ENCODE data around the gene IFIT1. TPM values are rescaled to one million over a fixed set of nuclear protein-coding genes. Genes with fewer than 3 reads are reported as not detected.
"Not testable (repeated sequence)": the region's sequence is repeated elsewhere in the genome, so short reads cannot be mapped to it uniquely, and the experiment has no call there.

IFIT1 gene
- total RNA-seq, 1 donor from 2014 or later, result 9.6 TPM

DNA sequence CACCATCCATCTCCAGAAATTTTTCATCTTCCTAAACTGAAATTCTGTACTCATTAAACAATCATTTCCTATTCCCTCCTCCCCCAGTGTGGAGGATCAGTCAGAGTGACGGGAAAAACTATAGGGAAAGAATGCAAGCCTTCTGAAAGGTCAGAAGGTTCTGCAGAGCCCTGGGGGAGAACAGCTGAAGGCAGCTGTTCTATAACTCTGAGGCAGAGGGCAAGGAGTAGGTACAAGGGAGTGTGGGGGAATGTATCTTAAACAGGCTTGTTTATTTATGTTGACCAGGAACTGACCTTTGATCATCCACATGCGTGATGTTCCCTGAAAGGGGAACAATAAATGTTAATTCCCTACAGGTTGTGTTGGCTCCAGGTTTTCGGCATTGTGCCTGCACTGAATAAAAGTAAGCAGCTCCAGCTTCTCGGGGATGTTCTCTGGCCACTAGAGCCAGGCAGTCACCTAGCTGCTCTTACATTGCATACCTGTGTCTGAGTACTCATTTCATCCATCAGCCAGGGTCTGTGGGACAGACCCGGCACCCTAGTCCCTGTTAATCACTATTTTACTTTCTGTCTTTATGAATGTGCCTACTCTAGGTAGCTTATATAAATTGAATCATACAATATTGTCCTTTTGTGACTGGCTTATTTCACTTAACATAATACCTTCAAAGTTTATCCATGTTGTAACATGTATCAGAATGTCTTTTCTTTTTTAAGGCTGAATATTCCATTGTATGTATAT is 5.8 kb downstream of the IFIT1 start:
- no peak for DNase-seq (ENCODE audit: low spot score)
- no peak for ATAC-seq

GRCh38 chr10:89399956-89400355 is 7.5 kb downstream of the IFIT1 start:
- ATAC-seq, result no peak

GRCh38 chr10:89403043-89403442 is 10.6 kb downstream of the IFIT1 start:
- DNase-seq (ENCODE audit: low spot score), result no peak
- ATAC-seq, result no peak

More at GRCh38 chr10:89399956-89400355, 7.5 kb downstream of the IFIT1 start:
- DNase-seq (ENCODE audit: low spot score), result no peak

- ATAC-seq (peak; percentile 98), DNase-seq (ENCODE audit: low spot score) (peak; percentile 62)
Measured at GRCh38 chr10:89404104-89405047, 12.0 kb downstream of the IFIT1 start.

DNA sequence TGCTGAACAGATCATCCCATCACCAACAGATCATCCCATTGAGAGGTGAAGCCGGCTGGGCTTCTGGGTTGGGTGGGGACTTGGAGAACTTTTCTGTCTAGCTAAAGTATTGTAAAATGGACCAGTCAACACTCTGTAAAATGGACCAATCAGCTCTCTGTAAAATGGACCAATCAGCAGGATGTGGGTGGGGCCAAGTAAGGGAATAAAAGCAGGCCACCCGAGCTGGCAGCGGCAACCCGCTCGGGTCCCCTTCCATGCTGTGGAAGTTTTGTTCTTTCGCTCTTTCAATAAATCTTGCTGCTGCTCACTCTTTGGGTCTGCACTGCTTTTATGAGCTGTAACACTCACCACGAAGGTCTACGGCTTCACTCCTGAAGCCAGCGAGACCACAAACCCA is 13.8 kb downstream of the IFIT1 start:
- not testable (repeated sequence) for ATAC-seq; DNase-seq (ENCODE audit: low spot score)

DNA sequence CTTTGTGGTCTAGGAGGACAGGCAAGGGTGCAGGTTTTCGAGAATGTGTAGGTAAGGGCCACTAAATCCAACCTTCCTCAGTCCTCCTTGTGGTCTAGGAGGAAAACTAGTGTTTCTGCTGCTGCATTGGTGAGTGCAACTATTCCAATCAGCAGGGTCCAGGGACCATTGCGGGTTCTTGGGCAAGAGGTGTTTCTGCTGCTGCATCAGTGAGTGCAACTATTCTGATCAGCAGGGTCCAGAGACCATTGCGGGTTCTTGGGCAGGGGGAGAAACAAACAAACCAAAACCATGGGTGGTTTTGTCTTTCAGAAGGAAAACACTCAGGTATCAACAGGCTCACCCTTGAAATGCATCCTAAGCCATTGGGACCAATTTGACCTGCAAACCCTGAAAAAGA is 15.4 kb downstream of the IFIT1 start:
- DNase-seq (ENCODE audit: low spot score); ATAC-seq: not testable (repeated sequence)

DNA sequence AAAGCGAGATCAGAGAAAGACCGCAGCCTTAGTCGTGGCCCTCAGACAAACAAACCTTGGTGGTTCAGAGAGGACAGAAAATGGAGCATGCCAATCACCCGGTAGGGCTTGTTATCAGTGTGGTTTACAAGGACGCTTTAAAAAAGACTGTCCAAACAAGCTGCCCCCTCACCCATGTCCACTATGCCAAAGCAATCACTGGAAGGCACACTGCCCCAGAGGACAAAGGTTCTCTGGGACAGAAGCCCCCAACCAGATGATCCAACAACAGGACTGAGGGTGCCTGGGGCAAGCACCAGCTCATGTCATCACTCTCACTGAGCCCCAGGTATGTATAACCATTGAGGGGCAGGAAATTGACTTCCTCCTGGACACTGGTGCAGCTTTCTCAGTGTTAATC is 16.9 kb downstream of the IFIT1 start:
- ATAC-seq; DNase-seq (ENCODE audit: low spot score): not testable (repeated sequence)

DNA sequence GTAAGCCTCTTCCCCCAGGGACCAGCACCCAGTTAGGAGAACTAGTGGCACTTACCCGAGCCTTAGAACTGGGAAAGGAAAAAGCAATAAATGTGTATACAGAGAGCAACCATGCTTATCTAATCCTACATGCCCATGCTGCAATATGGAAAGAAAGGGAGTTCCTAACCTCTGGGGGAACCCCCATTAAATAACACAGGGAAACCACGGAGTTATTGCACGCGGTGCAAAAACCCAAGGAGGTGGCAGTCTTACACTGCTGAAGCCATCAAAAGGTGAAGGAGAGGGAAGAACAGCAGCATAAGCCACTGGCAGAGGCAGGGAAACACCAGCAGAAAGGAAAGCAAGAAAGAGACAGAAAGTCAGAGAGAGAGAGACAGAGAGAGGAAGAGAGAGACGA is 18.1 kb downstream of the IFIT1 start:
- ATAC-seq; DNase-seq (ENCODE audit: low spot score): not testable (repeated sequence)

DNA sequence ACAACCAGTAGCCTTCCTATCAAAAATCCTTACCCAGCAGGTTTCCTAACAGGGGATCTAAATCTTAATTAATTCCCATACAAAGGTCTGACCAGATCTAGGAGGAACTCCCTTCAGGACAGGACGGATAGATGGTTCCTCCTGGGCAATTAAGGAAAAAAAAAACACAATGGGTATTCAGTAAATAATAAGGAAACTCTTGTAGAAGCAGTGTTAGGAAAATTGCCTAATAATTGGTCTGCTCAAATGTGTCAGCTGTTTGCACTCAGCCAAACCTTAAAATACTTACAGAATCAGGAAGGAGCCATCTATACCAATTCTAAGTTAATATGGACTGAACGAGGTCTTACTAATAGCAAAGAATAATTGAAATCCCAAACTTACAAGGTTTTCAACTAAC is 18.7 kb downstream of the IFIT1 start:
- not testable (repeated sequence) for DNase-seq (ENCODE audit: low spot score); ATAC-seq

GRCh38 chr10:89412276-89412675 is 19.9 kb downstream of the IFIT1 start:
- ATAC-seq; DNase-seq (ENCODE audit: low spot score): not testable (repeated sequence)

GRCh38 chr10:89413398-89413912 is 21.0 kb downstream of the IFIT1 start:
- DNase-seq (ENCODE audit: low spot score), result no peak
- ATAC-seq, result no peak

DNA sequence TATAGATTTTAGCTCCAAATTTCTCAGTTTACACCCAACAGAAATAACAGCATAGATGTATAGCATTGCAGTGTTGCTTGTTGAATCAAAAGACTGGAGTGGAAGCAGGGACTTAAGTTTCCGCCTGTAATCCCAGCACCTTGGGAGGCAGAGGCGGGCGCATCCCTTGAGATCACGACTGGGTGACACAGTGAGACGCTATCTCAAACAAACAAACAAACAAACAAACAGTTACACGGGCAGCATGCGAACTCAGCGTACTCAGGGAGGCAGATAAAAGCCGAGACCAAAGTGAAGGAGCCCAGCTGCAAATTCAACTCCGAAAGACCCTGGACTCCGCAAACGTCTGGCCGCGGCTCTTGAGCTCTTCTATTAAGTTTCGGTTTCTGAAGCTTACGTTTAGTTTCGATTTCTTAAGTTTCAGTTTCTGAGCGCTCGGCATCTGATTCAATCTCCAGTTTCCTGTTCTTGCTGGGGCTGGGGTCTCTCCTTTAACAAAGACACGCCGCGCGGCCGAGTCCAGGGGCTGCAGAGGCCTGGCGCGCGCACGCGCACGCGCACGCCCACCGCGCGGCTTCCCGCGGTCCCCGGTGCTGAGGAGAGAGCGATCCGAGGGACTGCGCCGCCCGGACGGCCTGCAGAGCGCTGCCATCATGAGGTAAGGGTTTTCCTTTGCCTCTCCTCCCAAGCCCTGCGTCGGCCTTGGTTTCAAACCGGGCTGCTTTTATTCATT is 21.9 kb downstream of the IFIT1 start, which contains the start of gene IFIT5:
Gene IFIT5 (plus strand): TSS at position 423 of the 733 bp plus-strand sequence. CDS start 231 bp downstream, at position 654.
- DNase-seq (ENCODE audit: low spot score), result peak; percentile 81
- ATAC-seq, result peak; percentile 92

GRCh38 chr10:89414879-89415821 is 22.7 kb downstream of the IFIT1 start:
- ATAC-seq (peak; percentile 83), DNase-seq (ENCODE audit: low spot score) (peak; percentile 65)

DNA sequence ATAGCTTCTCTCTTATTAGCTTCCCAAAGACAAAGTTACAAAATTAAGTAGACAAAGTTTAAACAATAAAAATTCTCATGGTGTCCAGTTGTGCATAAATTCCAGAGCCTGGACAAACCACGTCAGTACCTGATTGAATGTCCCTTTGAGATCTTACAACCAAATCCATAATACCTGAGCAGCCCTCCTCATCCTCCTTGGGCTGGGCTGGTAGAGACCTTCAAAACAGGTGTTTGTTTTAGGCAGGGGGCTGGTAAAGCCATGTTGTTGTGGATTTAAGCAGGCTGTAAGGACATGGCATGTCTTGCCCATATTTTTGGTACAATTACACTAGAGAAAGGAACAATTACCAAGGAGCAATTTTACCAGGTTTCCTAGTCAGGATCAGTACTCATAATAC is 24.0 kb downstream of the IFIT1 start:
- ATAC-seq (no peak), DNase-seq (ENCODE audit: low spot score) (no peak)

DNA sequence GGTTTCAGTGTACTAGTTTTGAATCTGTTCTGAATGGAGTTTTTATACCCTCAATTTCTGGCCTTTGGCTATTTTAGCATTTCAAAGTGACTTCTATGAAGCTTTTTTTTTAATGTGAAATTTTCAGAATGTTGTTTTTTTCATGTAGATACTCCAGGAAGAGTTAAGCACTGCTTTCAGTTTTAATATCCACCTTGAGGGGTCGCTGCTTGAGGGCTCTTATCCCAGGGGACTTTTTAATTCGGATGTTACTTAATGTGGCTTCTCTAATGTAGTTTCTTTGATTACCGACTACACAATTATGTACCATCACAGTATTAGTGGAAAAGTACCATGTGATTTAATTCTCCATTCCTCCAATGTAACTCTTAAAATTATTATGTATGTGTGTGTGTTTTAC is 27.1 kb downstream of the IFIT1 start:
- no peak for DNase-seq (ENCODE audit: low spot score)
- no peak for ATAC-seq

DNA sequence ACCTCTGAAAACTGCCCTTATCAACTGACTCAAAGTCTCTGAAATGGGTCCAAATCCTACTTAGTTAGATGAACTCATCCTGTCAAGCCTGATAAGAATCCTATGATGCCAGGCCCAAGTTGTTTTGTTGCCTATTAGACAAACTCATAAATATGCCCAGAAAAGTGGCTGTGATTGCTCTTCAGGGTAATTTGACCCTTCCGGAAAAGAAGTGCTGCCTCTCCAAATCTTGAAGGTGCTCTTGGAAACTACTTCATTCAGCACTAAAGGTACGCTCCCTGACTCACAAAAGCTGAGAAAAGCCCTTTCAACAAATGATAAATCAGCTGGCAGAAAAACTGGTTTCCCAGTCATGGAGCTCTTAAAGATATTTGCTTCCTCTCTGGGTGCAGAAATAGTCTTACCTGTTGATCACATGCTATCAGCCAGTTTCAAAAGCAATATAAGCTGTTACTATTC is 28.6 kb downstream of the IFIT1 start:
- ATAC-seq (no peak), DNase-seq (ENCODE audit: low spot score) (no peak)

DNA sequence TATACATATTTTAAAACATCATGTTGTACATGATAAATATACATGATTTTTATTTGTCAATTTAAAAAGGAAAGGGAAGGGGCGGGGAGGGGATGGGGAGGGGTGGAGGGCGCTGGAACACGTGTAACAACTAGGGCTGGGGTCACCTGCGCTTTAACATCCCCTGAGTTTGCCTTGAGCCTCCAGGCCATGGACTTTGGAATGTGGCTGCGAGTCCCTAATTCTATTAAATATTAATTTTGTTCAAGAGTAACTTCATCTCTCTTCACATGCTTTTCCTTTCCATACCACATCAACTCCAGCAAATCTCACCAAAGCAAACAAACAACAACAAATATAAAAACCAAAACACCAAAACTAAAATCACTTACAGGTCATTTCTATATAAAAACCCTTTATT is 32.6 kb downstream of the IFIT1 start:
- peak; percentile 56 for DNase-seq (ENCODE audit: low spot score)
- ATAC-seq, result peak; percentile 76

GRCh38 chr10:89426230-89426868 is 33.9 kb downstream of the IFIT1 start:
- ATAC-seq (peak; percentile 90), DNase-seq (ENCODE audit: low spot score) (no peak)

DNA sequence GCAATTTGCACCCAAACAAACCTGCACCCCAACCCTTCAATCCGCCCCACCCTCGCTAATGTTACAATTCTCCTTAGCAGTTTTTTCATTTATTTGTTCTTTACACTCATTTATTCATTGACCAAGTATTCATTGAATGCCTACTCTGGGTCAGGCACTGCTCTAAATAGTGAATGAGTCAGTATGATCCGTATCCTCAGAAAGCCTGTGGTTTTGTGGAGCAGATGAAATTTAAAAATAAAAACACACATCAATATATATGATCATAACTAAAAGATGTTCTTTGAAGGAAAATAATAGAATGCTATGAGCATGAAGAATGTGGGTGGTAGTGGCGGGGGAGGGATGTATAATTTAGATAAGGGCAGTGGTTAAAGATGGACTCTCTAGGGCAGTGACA is 35.2 kb downstream of the IFIT1 start:
- ATAC-seq (no peak), DNase-seq (ENCODE audit: low spot score) (no peak)
